ENCODE results near the gene IPO4. TPM values are rescaled to one million over a fixed set of nuclear protein-coding genes. Genes with fewer than 3 reads are reported as not detected.

The IPO4 gene
- total RNA-seq, 4 donors from 2014 or later = 35.7 to 73.2 (median 55.4) TPM

GRCh38 chr14:24235804-24236688 is 47.4 kb upstream of the IPO4 start:
- in situ Hi-C loops (cut with MboI; ENCODE audit: low sequenced_read_pairs in 4 of 4) = loop anchor here in 3 of 4 donors (10.0 to 25.0 kb wide), 2 partner anchors 199 to 201 kb away; partner anchors contain the start of genes CBLN3 (in 1 of the 3), KHNYN (in 1 of the 3) and SDR39U1 (in 1 of the 3)

GRCh38 chr14:24234095-24235005 is 45.7 kb upstream of the IPO4 start:
- in situ Hi-C loops (cut with MboI; ENCODE audit: low sequenced_read_pairs in 4 of 4) = loop anchor here in 3 of 4 donors (10.0 to 25.0 kb wide), 2 partner anchors 200 to 203 kb away; partner anchors contain the start of genes CBLN3 (in 1 of the 3), KHNYN (in 1 of the 3) and SDR39U1 (in 1 of the 3)
- TF ChIP-seq POLR2A (IDR thresholded peaks at IDR 0.05) = no peak
- no peak for TF ChIP-seq CTCF (IDR thresholded peaks at IDR 0.05 in 4 of 5, conservative IDR thresholded peaks at IDR 0.05 in 1 of 5)
- peaks cover 40 to 53% of the 10 kb centered on the region in 2 donors for H3K4me1 ChIP-seq
- ATAC-seq (no peak), DNase-seq (no peak)
- no peaks in the 10 kb centered on the region for H3K9me3 ChIP-seq
- H3K36me3 ChIP-seq = peaks cover 0 to 34% of the 10 kb centered on the region in 2 donors
- no peaks in the 10 kb centered on the region for H3K27me3 ChIP-seq
- peak overlapping the region in 1 of 4 donors; percentile 53 for H3K27ac ChIP-seq
- intact Hi-C loops (cut with DNase I; ENCODE audit: low total_unique reads) = no loop called here
- H3K4me3 ChIP-seq = no peak overlapping the region

More at GRCh38 chr14:24235804-24236688, 47.4 kb upstream of the IPO4 start:
- TF ChIP-seq CTCF (IDR thresholded peaks at IDR 0.05 in 4 of 5, conservative IDR thresholded peaks at IDR 0.05 in 1 of 5) = no peak
- H3K4me3 ChIP-seq = no peak overlapping the region
- no peak for DNase-seq
- intact Hi-C loops (cut with DNase I; ENCODE audit: low total_unique reads) = no loop called here
- ATAC-seq = no peak
- no peaks in the 10 kb centered on the region for H3K27me3 ChIP-seq
- H3K4me1 ChIP-seq = peaks cover 52 to 64% of the 10 kb centered on the region in 2 donors
- no peaks in the 10 kb centered on the region for H3K9me3 ChIP-seq
- peaks cover 0 to 51% of the 10 kb centered on the region in 2 donors for H3K36me3 ChIP-seq
- H3K27ac ChIP-seq = peak overlapping the region in 2 of 4 donors; percentile 5 to 50

GRCh38 chr14:24233538-24233866 is 44.9 kb upstream of the IPO4 start:
- TF ChIP-seq CTCF (IDR thresholded peaks at IDR 0.05 in 4 of 5, conservative IDR thresholded peaks at IDR 0.05 in 1 of 5) (no peak), POLR2A (IDR thresholded peaks at IDR 0.05) (no peak)
- Histone ChIP-seq H3K4me1 (peaks cover 40 to 53% of the 10 kb centered on the region in 2 donors), H3K9me3 (no peaks in the 10 kb centered on the region), H3K36me3 (peaks cover 0 to 26% of the 10 kb centered on the region in 2 donors), H3K4me3 (peak overlapping the region; percentile 71 to 91 (median 86)), H3K27me3 (no peaks in the 10 kb centered on the region), H3K27ac (peak overlapping the region; percentile 85 to 96 (median 92))
- DNase-seq = no peak
- intact Hi-C loops (cut with DNase I; ENCODE audit: low total_unique reads) = loop anchor here (2.0 kb wide), 1 partner anchor 87 kb away; the partner anchor contains the start of genes PSME2 and RNF31
- no peak for ATAC-seq
- in situ Hi-C loops (cut with MboI; ENCODE audit: low sequenced_read_pairs in 4 of 4) = loop anchor here in 3 of 4 donors (10.0 to 25.0 kb wide), 2 partner anchors 201 to 204 kb away; partner anchors contain the start of genes CBLN3 (in 1 of the 3), KHNYN (in 1 of the 3) and SDR39U1 (in 1 of the 3)
